HFFc6 (cell line): ENCODE data around the gene NLRP12. TPM values are rescaled to one million over a fixed set of nuclear protein-coding genes. Genes with fewer than 3 reads are reported as not detected.

ENCODE experiments used
- DNase-seq: peaks from one replicate; pipeline ENCODE4 v3.0.0-alpha.2; 2018
- H3K27ac Mint-ChIP-seq: 2 replicates; pipeline ENCODE4 v1.8.0; 2020; ENCODE audit warnings: mild to moderate bottlenecking, mixed read lengths
- H3K27me3 Mint-ChIP-seq: 2 replicates; pipeline ENCODE4 v1.8.0; 2021; ENCODE audit warnings: mild to moderate bottlenecking, moderate library complexity, mixed read lengths; ENCODE audit not compliant: insufficient read depth
- H3K36me3 Mint-ChIP-seq: 2 replicates; pipeline ENCODE4 v1.8.0; 2021; ENCODE audit warnings: low read depth, mixed read lengths
- H3K4me1 Mint-ChIP-seq: 2 replicates; pipeline ENCODE4 v1.8.0; 2020; ENCODE audit warnings: low read depth, mixed read lengths
- H3K4me3 Mint-ChIP-seq: 2 replicates; pipeline ENCODE4 v1.8.0; 2020; ENCODE audit warnings: mild to moderate bottlenecking, moderate library complexity, mixed read lengths
- H3K9me3 Mint-ChIP-seq: 2 replicates; pipeline ENCODE4 v1.8.0; 2020; ENCODE audit warnings: mild to moderate bottlenecking, mixed read lengths
- total RNA-seq, 6 experiments: library from RNA; stranded (reverse); fragmentation: NEBNext Ultra II Directional; extraction: Animal tissue kit (Norgen Biotek cat#: 25700); gene quantifications; 2 replicates in 1 of 6; 3 replicates in 5 of 6; pipeline ENCODE4 v1.2.3, GENCODE V29; 2021
- TF ChIP-seq, protein P1 (sequence below): fragments of 200-600 bp; sonication (generic); IDR thresholded peaks from 2 replicates; pipeline ENCODE4 v1.5.0; 2021; ENCODE audit warnings: antibody characterized with exemption, mild to moderate bottlenecking

The NLRP12 gene
- total RNA-seq, 6 experiments from 2014 or later: not detected

DNA sequence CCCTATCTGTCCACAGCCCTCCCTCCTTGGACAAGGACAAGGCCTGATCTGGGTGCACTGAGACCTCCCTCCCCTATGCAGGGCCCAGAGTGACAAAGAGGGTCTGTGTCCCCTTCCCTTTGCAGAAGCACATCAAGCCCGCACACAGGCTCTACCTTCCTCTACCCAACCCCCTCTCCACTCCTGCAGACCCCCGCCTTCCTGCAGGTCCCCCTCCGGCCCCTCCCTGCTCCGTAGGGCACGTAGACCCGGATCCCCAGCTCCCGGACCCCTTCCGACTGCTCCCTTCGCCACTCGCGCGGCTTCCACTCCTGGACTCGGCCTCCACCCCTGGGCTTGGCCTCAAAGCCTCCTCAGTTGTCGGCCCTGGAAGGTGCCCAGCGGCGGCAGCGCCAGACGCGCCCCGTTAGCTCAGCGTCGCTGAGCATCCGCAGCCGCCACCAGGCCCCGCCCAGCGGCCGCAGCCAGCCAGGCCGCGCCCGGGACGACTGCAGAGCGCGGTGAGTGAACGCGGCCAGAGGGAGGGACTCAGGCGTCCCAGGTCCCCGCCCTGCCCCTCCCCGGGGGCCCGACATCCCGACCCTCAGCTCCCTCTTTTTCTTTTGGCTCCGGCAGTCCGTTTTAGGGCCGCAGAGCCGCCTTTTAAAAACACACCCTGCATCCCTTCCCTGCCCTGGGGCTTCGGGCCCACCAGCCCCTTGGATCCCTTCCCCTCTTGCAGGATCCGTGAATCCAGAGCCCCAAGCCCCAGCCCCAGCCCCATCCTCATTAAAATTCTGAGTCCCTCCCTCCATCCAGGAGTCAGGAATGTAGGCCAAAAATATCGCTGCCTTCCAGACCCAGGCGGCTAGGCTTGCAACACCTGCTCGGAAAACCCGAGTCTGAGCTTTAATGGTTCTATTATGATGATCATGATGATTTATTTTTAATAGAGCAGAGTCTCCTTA lies 42.1 kb upstream of the NLRP12 start:
- peaks cover 33% of the 10 kb centered on the region for H3K4me1 Mint-ChIP-seq
- H3K27me3 Mint-ChIP-seq: peaks cover 31% of the 10 kb centered on the region
- H3K9me3 Mint-ChIP-seq: peaks cover 11% of the 10 kb centered on the region
- H3K4me3 Mint-ChIP-seq: peak overlapping the region; percentile 100
- peak; percentile 64 for DNase-seq
- peak overlapping the region; percentile 100 for H3K27ac Mint-ChIP-seq
- H3K36me3 Mint-ChIP-seq: peaks cover 18% of the 10 kb centered on the region
- TF ChIP-seq, protein P1, sequence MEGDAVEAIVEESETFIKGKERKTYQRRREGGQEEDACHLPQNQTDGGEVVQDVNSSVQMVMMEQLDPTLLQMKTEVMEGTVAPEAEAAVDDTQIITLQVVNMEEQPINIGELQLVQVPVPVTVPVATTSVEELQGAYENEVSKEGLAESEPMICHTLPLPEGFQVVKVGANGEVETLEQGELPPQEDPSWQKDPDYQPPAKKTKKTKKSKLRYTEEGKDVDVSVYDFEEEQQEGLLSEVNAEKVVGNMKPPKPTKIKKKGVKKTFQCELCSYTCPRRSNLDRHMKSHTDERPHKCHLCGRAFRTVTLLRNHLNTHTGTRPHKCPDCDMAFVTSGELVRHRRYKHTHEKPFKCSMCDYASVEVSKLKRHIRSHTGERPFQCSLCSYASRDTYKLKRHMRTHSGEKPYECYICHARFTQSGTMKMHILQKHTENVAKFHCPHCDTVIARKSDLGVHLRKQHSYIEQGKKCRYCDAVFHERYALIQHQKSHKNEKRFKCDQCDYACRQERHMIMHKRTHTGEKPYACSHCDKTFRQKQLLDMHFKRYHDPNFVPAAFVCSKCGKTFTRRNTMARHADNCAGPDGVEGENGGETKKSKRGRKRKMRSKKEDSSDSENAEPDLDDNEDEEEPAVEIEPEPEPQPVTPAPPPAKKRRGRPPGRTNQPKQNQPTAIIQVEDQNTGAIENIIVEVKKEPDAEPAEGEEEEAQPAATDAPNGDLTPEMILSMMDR: no peak

DNA sequence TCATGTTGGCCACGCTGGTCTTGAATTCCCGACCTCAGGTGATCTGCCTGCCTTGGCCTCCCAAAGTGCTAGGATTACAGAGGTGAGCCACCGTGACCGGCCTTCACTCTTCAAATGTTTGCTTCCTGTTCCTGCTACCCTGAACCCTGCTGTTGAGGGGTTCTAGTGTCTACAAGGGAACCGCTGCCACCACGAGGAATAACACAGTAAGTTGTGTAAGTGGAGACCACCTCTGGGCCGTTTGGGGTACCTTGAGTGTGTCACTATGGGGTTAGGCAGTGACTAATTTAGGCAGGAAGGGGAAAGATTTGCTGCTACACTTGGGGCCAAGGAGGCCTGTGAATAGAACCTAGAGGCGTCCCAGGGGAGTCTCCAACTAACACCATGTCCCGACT lies 41.4 kb upstream of the NLRP12 start:
- H3K27ac Mint-ChIP-seq: peak overlapping the region; percentile 100
- H3K9me3 Mint-ChIP-seq: peaks cover 11% of the 10 kb centered on the region
- TF ChIP-seq, protein P1: no peak; the same call in 1 of the 2 replicates
- peak overlapping the region; percentile 100 for H3K4me3 Mint-ChIP-seq
- no peak for DNase-seq
- peaks cover 27% of the 10 kb centered on the region for H3K4me1 Mint-ChIP-seq
- H3K36me3 Mint-ChIP-seq: peaks cover 11% of the 10 kb centered on the region
- peaks cover 26% of the 10 kb centered on the region for H3K27me3 Mint-ChIP-seq

DNA sequence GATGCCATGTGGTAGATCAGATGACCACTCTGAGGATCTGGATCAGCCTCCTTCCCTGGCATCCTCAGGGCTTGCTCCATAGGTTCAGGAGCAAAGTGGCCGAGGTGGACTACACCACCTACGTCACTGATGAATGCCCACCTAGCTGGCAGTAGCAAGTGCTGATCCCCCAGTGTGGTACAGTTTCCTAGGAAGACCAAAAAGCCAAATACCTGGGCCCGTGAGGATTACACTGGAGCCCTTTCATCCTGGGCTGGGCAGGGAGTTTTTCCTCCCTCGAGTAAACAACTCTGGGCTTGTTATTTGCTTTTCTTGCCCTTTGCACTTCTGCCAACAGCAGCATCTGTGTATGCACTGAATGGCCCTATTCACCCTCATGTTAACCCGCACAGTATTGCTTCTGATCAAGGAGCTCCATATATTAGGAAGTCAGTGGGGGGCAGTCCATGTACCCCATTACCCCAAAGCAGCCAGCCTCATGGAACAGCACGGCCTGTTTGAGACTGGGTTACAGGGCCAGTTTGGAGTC lies 40.3 kb upstream of the NLRP12 start:
- no peak for DNase-seq
- Mint-ChIP-seq H3K4me3 (no peak overlapping the region), H3K4me1 (peaks cover 24% of the 10 kb centered on the region), H3K27me3 (peaks cover 19% of the 10 kb centered on the region), H3K9me3 (peaks cover 11% of the 10 kb centered on the region), H3K36me3 (peaks cover 9% of the 10 kb centered on the region), H3K27ac (no peak overlapping the region)
- TF ChIP-seq, protein P1: no peak

DNA sequence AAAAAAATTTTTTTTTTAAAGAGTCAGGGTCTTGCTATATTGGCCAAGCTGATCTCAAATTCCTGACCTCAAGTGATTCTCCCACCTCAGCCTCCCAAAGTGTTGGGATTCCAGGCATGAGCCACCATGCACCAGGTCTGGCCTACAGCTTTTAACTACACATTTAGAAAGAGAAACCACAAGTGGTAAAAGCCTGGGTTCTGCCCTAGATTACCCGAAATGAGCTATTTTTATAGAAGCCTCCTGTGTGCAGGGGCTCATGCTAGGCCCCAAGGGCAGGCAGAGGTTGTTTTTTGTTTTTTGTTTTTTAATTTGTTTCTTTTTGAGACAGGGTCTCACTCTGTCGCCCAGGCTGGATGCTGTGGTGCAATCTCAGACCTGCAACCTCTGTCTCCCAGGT lies 29.6 kb upstream of the NLRP12 start:
- H3K36me3 Mint-ChIP-seq: no peaks in the 10 kb centered on the region
- H3K27ac Mint-ChIP-seq: no peak overlapping the region
- no peaks in the 10 kb centered on the region for H3K9me3 Mint-ChIP-seq
- H3K4me3 Mint-ChIP-seq: no peak overlapping the region
- TF ChIP-seq, protein P1: no peak
- no peak for DNase-seq
- H3K27me3 Mint-ChIP-seq: no peaks in the 10 kb centered on the region
- H3K4me1 Mint-ChIP-seq: peaks cover 26% of the 10 kb centered on the region

DNA sequence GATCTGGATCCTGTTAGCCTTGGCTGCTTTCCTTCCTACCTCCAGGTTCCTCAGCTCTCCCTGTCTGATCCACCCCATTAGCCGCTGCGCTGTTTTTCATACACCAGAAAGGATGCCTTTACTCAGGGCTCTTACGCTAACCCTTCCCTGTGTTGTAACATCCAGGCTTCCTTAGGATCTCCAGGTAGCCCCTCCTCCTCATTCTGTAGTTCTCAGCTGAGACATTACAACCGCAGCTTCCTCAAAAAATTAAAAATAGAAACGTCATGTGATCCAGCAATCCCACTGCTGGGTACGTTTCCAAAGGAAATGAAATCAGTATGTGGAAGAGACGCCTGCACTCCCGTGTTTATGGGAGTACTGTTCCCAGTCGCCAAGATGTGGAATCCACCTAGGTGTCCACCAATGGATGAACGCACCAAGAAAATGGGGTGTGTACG lies 25.1 kb upstream of the NLRP12 start:
- H3K9me3 Mint-ChIP-seq: no peaks in the 10 kb centered on the region
- H3K4me3 Mint-ChIP-seq: peak overlapping the region; percentile 80
- peak overlapping the region; percentile 91 for H3K27ac Mint-ChIP-seq
- peak; percentile 81 for DNase-seq
- TF ChIP-seq, protein P1: no peak
- no peaks in the 10 kb centered on the region; the same call in 1 of the 2 replicates for H3K27me3 Mint-ChIP-seq
- H3K4me1 Mint-ChIP-seq: peaks cover 36% of the 10 kb centered on the region
- H3K36me3 Mint-ChIP-seq: no peaks in the 10 kb centered on the region
